BLaER1 (cell line): Measurements from ENCODE around the gene JCAD.
"Not testable (repeated sequence)": the region's sequence is repeated elsewhere in the genome, so short reads cannot be mapped to it uniquely, and the experiment has no call there.

Experiments used
- H3K27ac ChIP-seq: shearing (Covaris generic); formaldehyde crosslinking; 2 replicates; pipeline ENCODE4 v1.8.1; 2022
- H3K27me3 ChIP-seq: shearing (Covaris generic); formaldehyde crosslinking; 2 replicates; pipeline ENCODE4 v1.8.1; 2022
- H3K36me3 ChIP-seq: shearing (Covaris generic); formaldehyde crosslinking; 2 replicates; pipeline ENCODE4 v1.8.1; 2022
- H3K4me1 ChIP-seq: shearing (Covaris generic); formaldehyde crosslinking; 2 replicates; pipeline ENCODE4 v1.8.1; 2022
- H3K4me2 ChIP-seq: shearing (Covaris generic); formaldehyde crosslinking; 2 replicates; pipeline ENCODE4 v1.8.1; 2022
- H3K4me3 ChIP-seq: shearing (Covaris generic); formaldehyde crosslinking; 2 replicates; pipeline ENCODE4 v1.8.1; 2022
- H3K9ac ChIP-seq: shearing (Covaris generic); formaldehyde crosslinking; 2 replicates; pipeline ENCODE4 v1.8.1; 2022
- H3K9me3 ChIP-seq: shearing (Covaris generic); formaldehyde crosslinking; 2 replicates; pipeline ENCODE4 v1.8.1; 2022
- H4K20me1 ChIP-seq: shearing (Covaris generic); formaldehyde crosslinking; 2 replicates; pipeline ENCODE4 v1.8.1; 2022
- Cebpa-rat ChIP-seq: shearing (Covaris generic); IDR thresholded peaks from 2 replicates; pipeline ENCODE4 v1.8.1; 2022

Gene JCAD

GRCh38 chr10:29998142-29998808 is 61.1 kb downstream of the JCAD start:
- no peaks in the 10 kb centered on the region for H3K36me3 ChIP-seq
- H3K9me3 ChIP-seq, result no peaks in the 10 kb centered on the region
- H3K4me1 ChIP-seq, result peaks cover 49% of the 10 kb centered on the region
- H3K27me3 ChIP-seq, result no peaks in the 10 kb centered on the region
- H3K4me3 ChIP-seq, result no peak overlapping the region
- H3K4me2 ChIP-seq, result no peak overlapping the region
- H3K27ac ChIP-seq, result no peak overlapping the region
- TF ChIP-seq Cebpa-rat, result no peak
- no peak overlapping the region for H3K9ac ChIP-seq
- H4K20me1 ChIP-seq, result no peaks in the 10 kb centered on the region

GRCh38 chr10:29994811-29995210 is 64.6 kb downstream of the JCAD start:
- H3K4me3 ChIP-seq, result no peak overlapping the region
- no peak overlapping the region for H3K27ac ChIP-seq
- TF ChIP-seq Cebpa-rat, result no peak
- H3K9ac ChIP-seq, result no peak overlapping the region
- H3K36me3 ChIP-seq, result no peaks in the 10 kb centered on the region
- H4K20me1 ChIP-seq, result no peaks in the 10 kb centered on the region
- H3K9me3 ChIP-seq, result no peaks in the 10 kb centered on the region
- no peaks in the 10 kb centered on the region for H3K27me3 ChIP-seq
- H3K4me2 ChIP-seq, result no peak overlapping the region
- peaks cover 21% of the 10 kb centered on the region for H3K4me1 ChIP-seq

GRCh38 chr10:29993319-29993915 is 66.0 kb downstream of the JCAD start:
- no peaks in the 10 kb centered on the region for H3K36me3 ChIP-seq
- H3K4me1 ChIP-seq, result peaks cover 16% of the 10 kb centered on the region
- no peak overlapping the region for H3K9ac ChIP-seq
- H3K27ac ChIP-seq, result no peak overlapping the region
- no peak for TF ChIP-seq Cebpa-rat
- H3K4me2 ChIP-seq, result no peak overlapping the region
- no peaks in the 10 kb centered on the region for H3K27me3 ChIP-seq
- no peaks in the 10 kb centered on the region for H3K9me3 ChIP-seq
- no peaks in the 10 kb centered on the region for H4K20me1 ChIP-seq
- no peak overlapping the region for H3K4me3 ChIP-seq

DNA sequence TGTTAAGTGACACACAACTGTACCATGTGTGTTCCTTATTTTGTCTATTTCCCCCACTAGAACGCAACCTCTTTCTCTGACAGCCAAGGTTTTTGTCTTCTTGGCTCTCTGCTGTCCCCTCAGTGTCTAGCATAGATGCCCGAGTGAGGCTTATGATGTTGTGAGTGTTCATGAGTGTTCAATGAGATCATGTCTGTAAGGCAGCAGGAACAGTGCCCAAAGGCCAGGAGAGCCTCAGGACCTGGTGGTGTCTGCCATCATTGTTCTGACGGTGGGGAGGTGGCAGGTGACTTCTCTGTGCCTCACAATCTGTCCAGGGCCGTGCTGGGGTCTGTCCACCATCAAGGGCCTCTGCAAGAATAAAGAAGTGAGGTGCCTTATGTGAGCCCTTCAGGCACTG is 66.5 kb downstream of the JCAD start:
- no peaks in the 10 kb centered on the region for H4K20me1 ChIP-seq
- no peaks in the 10 kb centered on the region for H3K36me3 ChIP-seq
- H3K9ac ChIP-seq, result no peak overlapping the region
- no peak overlapping the region for H3K4me2 ChIP-seq
- H3K4me1 ChIP-seq, result peaks cover 16% of the 10 kb centered on the region
- H3K27me3 ChIP-seq, result no peaks in the 10 kb centered on the region
- no peak overlapping the region for H3K27ac ChIP-seq
- no peak overlapping the region for H3K4me3 ChIP-seq
- H3K9me3 ChIP-seq, result no peaks in the 10 kb centered on the region
- no peak for TF ChIP-seq Cebpa-rat

- peaks cover 5% of the 10 kb centered on the region for H3K4me1 ChIP-seq
- H3K4me2 ChIP-seq, result no peak overlapping the region
- no peaks in the 10 kb centered on the region for H4K20me1 ChIP-seq
- no peaks in the 10 kb centered on the region for H3K9me3 ChIP-seq
- no peak overlapping the region for H3K4me3 ChIP-seq
- H3K36me3 ChIP-seq, result no peaks in the 10 kb centered on the region
- no peak overlapping the region for H3K9ac ChIP-seq
- no peak overlapping the region for H3K27ac ChIP-seq
- no peaks in the 10 kb centered on the region for H3K27me3 ChIP-seq
- TF ChIP-seq Cebpa-rat, result no peak
These were observed 68.0 kb downstream of the JCAD start for GRCh38 chr10:29991382-29991781.

DNA sequence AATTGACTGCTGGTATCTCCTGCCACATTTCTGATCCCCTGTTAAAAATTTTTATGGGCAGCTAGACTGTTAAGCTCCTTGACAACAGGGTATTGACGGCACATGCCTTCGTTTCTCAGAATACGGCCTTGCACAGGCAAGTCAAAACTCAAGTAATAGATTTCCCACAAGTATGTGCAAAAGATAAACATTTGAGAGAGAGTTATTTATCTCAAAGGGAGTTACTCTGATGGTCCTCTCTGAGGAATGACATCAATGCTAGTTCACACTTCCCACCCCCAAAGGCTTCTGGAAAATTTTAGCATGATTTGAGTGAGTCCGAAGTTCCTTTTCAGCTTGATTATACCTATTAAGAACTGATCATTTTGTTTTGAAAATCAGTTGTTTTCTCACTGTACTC is 71.9 kb downstream of the JCAD start:
- H3K9me3 ChIP-seq, result peaks cover 12% of the 10 kb centered on the region
- no peak for TF ChIP-seq Cebpa-rat
- H3K4me3 ChIP-seq, result no peak overlapping the region
- H3K9ac ChIP-seq, result no peak overlapping the region
- no peaks in the 10 kb centered on the region for H3K4me1 ChIP-seq
- no peak overlapping the region for H3K27ac ChIP-seq
- no peaks in the 10 kb centered on the region for H3K36me3 ChIP-seq
- H4K20me1 ChIP-seq, result no peaks in the 10 kb centered on the region
- no peaks in the 10 kb centered on the region for H3K27me3 ChIP-seq
- H3K4me2 ChIP-seq, result no peak overlapping the region

DNA sequence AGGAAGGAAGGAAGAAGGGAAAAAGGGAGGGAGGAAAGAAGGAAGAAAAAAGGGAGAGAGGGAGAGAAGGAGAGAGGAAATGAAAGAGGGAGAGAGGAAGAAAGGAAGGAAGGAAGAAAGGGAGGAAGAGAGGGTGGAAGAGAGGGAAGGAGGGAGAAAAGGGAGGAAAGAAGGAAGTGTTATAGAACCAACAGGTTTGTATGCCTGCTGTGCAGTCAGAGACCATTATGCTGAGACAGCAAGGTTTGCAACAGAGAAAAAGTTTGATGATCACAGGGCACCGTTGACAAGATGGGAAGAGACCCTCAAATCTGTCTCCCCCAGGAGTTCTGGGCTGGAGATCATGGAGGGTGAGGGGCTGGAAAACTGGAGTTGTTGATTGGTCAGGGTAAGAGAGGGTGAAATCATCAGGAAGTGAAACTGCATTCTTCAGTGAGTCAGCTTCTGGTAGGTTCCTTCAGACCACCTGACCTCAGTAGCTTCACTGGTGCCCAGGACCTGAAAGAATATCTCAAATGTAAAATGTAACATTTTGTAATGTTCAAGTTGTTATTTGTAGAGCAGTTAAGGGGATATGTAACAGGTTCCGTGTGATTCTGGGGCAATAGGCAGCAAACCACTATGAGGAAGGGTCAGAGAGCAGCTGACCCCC is 76.3 kb downstream of the JCAD start:
- no peak overlapping the region for H3K4me3 ChIP-seq
- no peak overlapping the region for H3K27ac ChIP-seq
- no peaks in the 10 kb centered on the region for H3K4me1 ChIP-seq
- no peak overlapping the region for H3K9ac ChIP-seq
- no peaks in the 10 kb centered on the region for H3K36me3 ChIP-seq
- no peak overlapping the region for H3K4me2 ChIP-seq
- H3K27me3 ChIP-seq, result no peaks in the 10 kb centered on the region
- peaks cover 15% of the 10 kb centered on the region for H3K9me3 ChIP-seq
- TF ChIP-seq Cebpa-rat, result no peak
- H4K20me1 ChIP-seq, result no peaks in the 10 kb centered on the region

DNA sequence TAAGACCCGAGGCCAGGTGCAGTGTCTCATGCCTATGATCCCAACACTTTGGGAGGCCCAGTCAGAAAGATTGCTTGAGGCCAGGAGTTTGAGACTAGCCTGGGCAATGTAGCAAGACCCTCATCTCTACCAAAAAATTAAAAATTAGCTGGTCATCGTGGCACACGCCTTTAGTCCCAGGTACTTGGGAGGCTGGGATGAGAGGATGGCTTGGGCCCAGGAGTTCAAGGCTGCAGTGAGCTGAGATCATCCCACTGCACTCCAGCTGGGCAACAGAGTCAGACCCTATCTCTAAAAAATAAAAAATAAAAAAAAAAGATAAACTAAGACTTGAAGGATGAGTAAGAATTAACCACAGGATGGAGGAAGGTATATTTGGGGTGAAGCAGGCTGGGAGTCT is 77.9 kb downstream of the JCAD start:
- Histone ChIP-seq H3K36me3 (no peaks in the 10 kb centered on the region), H3K4me3 (no peak overlapping the region), H4K20me1 (no peaks in the 10 kb centered on the region), H3K27me3 (no peaks in the 10 kb centered on the region), H3K9ac (no peak overlapping the region), H3K4me1 (no peaks in the 10 kb centered on the region), H3K9me3 (peaks cover 15% of the 10 kb centered on the region), H3K27ac (no peak overlapping the region), H3K4me2 (no peak overlapping the region)
- TF ChIP-seq Cebpa-rat, result no peak

DNA sequence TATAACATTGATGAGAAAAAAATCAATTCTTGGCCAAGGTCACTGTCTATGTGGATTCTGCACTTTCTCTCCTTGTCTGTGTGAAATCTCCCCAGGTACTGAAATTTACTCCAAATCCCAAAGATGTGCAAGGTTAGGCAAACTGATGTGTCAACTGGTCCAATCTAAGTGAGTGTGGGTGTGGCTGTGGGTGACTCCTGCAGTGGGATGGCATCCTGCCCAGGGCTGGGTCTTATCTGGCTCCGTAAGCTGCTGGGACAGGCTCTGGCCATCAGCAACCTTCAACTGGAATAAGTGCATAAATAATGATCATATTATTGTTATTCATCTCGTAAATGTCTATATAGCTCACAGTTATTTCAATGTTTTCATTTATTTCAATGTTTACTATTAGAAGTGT is 79.3 kb downstream of the JCAD start:
- Histone ChIP-seq H3K4me2 (no peak overlapping the region), H3K27me3 (no peaks in the 10 kb centered on the region), H3K36me3 (no peaks in the 10 kb centered on the region), H3K9ac (no peak overlapping the region), H3K4me1 (no peaks in the 10 kb centered on the region), H3K9me3 (peaks cover 17% of the 10 kb centered on the region), H3K27ac (no peak overlapping the region), H4K20me1 (no peaks in the 10 kb centered on the region), H3K4me3 (no peak overlapping the region)
- TF ChIP-seq Cebpa-rat, result no peak

GRCh38 chr10:29979421-29979779 is 80.0 kb downstream of the JCAD start:
- H4K20me1 ChIP-seq, H3K27ac ChIP-seq, H3K4me3 ChIP-seq, H3K4me1 ChIP-seq, H3K36me3 ChIP-seq, H3K4me2 ChIP-seq, H3K27me3 ChIP-seq, H3K9ac ChIP-seq: not testable (repeated sequence)
- peaks cover 23% of the 10 kb centered on the region for H3K9me3 ChIP-seq
